ENCODE measurements around the gene CLCN2. TPM values are rescaled to one million over a fixed set of nuclear protein-coding genes. Genes with fewer than 3 reads are reported as not detected.

The CLCN2 gene
- total RNA-seq, result 16.6 to 17.0 TPM (median 16.9 TPM) in 3 replicates

GRCh38 chr3:184361532-184361931 lies at the start of gene CLCN2, which contains the start of gene POLR2H:
Gene CLCN2 (minus strand): TSS chr3:184361605. CDS start chr3:184361479, 126 bp downstream.
Gene POLR2H (plus strand): TSS chr3:184361710. CDS start chr3:184363493, 1,783 bp downstream.
- Mint-ChIP-seq H3K4me1 (peaks cover 25% of the 10 kb centered on the region), H3K9me3 (no peaks in the 10 kb centered on the region), H3K4me3 (peak within 1 kb of the TSS; percentile 91), H3K27me3 (ENCODE audit: low read depth) (no peaks in the 10 kb centered on the region), H3K36me3 (peaks cover 8% of the 10 kb centered on the region), H3K27ac (peak within 1 kb of the TSS; percentile 98)
- DNase-seq (ENCODE audit: low spot score in 2 of 2, unreplicated experiment in 2 of 2), result peak; percentile 65 to 70
- TF ChIP-seq CTCF (IDR thresholded peaks at IDR 0.05; ENCODE audit: unreplicated experiment), result no peak

GRCh38 chr3:184409946-184410500 lies 48.6 kb upstream of the CLCN2 start:
- no peak for TF ChIP-seq CTCF (IDR thresholded peaks at IDR 0.05; ENCODE audit: unreplicated experiment)
- H3K9me3 Mint-ChIP-seq, result no peaks in the 10 kb centered on the region
- DNase-seq (ENCODE audit: low spot score in 2 of 2, unreplicated experiment in 2 of 2), result no peak
- no peak overlapping the region for H3K4me3 Mint-ChIP-seq
- no peaks in the 10 kb centered on the region for H3K36me3 Mint-ChIP-seq
- H3K27me3 Mint-ChIP-seq (ENCODE audit: low read depth), result no peaks in the 10 kb centered on the region
- H3K27ac Mint-ChIP-seq, result no peak overlapping the region
- no peaks in the 10 kb centered on the region for H3K4me1 Mint-ChIP-seq

- TF ChIP-seq CTCF (IDR thresholded peaks at IDR 0.05; ENCODE audit: unreplicated experiment), result no peak
- Mint-ChIP-seq H3K4me1 (no peaks in the 10 kb centered on the region), H3K27ac (no peak overlapping the region), H3K27me3 (ENCODE audit: low read depth) (no peaks in the 10 kb centered on the region), H3K36me3 (no peaks in the 10 kb centered on the region), H3K4me3 (no peak overlapping the region), H3K9me3 (no peaks in the 10 kb centered on the region)
- no peak for DNase-seq (ENCODE audit: low spot score in 2 of 2, unreplicated experiment in 2 of 2)
Measured at GRCh38 chr3:184409331-184409926, 48.0 kb upstream of the CLCN2 start.

- DNase-seq (ENCODE audit: low spot score in 2 of 2, unreplicated experiment in 2 of 2), result no peak
- no peaks in the 10 kb centered on the region for H3K36me3 Mint-ChIP-seq
- H3K4me3 Mint-ChIP-seq, result no peak overlapping the region
Measured at GRCh38 chr3:184405075-184406030, 43.9 kb upstream of the CLCN2 start.

More at GRCh38 chr3:184405075-184406030, 43.9 kb upstream of the CLCN2 start:
- H3K9me3 Mint-ChIP-seq, result no peaks in the 10 kb centered on the region
- H3K27ac Mint-ChIP-seq, result no peak overlapping the region
- TF ChIP-seq CTCF (IDR thresholded peaks at IDR 0.05; ENCODE audit: unreplicated experiment), result no peak
- H3K27me3 Mint-ChIP-seq (ENCODE audit: low read depth), result peaks cover 13% of the 10 kb centered on the region
- peaks cover 3% of the 10 kb centered on the region for H3K4me1 Mint-ChIP-seq

Measured in mesothelial cell of epicardium (in vitro differentiated cells).